OCI-LY7 (cell line): ENCODE results near the gene NEAT1.

ENCODE experiments used
- CTCF ChIP-seq: fragments of 200-600 bp; sonication (generic); conservative IDR thresholded peaks from 2 replicates; pipeline ENCODE4 v1.5.1; 2014; ENCODE audit warnings: mild to moderate bottlenecking, antibody characterized with exemption, low read length, moderate library complexity, mixed read lengths
- EZH2phosphoT487 ChIP-seq: fragments of 200-600 bp; sonication (generic); IDR thresholded peaks from 2 replicates; pipeline ENCODE4 v1.6.1; 2018; ENCODE audit warnings: low read depth, borderline replicate concordance, mild to moderate bottlenecking, mixed run types, antibody characterized with exemption, low read length, moderate library complexity, mixed read lengths

GRCh38 chr11:65376138-65376713, 46.4 kb upstream of the NEAT1 start:
- TF ChIP-seq CTCF: no peak
- TF ChIP-seq EZH2phosphoT487: no peak
